Keratinocyte (primary cell): ENCODE results near the gene FRRS1L.
"Not testable (repeated sequence)": the region's sequence is repeated elsewhere in the genome, so short reads cannot be mapped to it uniquely, and the experiment has no call there.

Experiments used
- CTCF ChIP-seq, 3 experiments: IDR thresholded peaks in 1 of 3; conservative IDR thresholded peaks in 1 of 3; optimal IDR thresholded peaks in 1 of 3; 2 replicates in 2 of 3; 3 replicates in 1 of 3; pipeline versions ENCODE3 to v1.5.1; 2011; ENCODE audit warnings: low read length in 3 of 3, mild to moderate bottlenecking in 3 of 3, moderate library complexity in 2 of 3, control low read depth in 1 of 3, inconsistent platforms in 1 of 3; ENCODE audit not compliant: insufficient read depth in 2 of 3; ENCODE audit errors: extremely low read depth in 1 of 3
- EZH2 ChIP-seq: IDR thresholded peaks from one replicate; pipeline ENCODE4 v1.6.1; 2012; ENCODE audit warnings: inconsistent platforms, mild to moderate bottlenecking, low read length, moderate library complexity

- not testable (repeated sequence) for TF ChIP-seq CTCF (optimal IDR thresholded peaks at IDR 0.05 in 1 of 3, IDR thresholded peaks at IDR 0.05 in 1 of 3, conservative IDR thresholded peaks at IDR 0.05 in 1 of 3; ENCODE audit: extremely low read depth in 1 of 3, insufficient read depth in 2 of 3, low read length in 3 of 3); EZH2
Observed at GRCh38 chr9:109126671-109127070, 40.4 kb downstream of the FRRS1L start.
